Effector CD4-positive, alpha-beta T cell (primary cell): Measurements from ENCODE around the gene PHACTR3.
"Not testable (repeated sequence)": the region's sequence is repeated elsewhere in the genome, so short reads cannot be mapped to it uniquely, and the experiment has no call there.

Experiments
- DNase-seq: peaks from one replicate; pipeline ENCODE4 v3.0.0-alpha.2; 2020

The PHACTR3 gene

DNA sequence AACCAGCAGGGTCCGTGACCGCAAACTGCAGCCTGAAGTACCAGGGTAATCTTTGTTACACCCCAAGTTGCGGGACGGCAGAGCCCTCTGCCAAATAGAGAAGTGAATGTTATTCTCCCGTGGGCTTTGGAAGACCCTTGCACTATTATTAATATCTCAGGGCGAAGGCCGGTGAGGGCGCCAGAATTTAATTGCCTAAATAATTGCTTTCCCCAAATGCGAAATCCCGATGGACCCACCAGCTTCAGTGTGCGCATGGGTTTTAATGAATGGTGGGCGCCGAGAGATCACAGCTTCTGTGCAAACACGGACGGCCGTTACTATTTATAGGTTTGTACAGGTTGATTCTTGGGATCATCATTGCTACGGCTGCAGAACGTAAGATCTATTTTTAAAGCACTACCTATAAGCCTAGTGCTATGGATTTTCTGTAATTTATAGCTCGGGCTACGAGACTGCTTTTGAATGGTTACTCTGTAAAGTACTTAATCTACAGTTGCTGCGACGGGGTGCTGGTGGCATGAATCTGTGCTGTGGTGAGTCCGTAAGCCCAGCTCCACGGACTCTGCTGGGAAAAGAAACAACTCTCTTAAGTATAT, 15.2 kb upstream of the PHACTR3 start:
- no peak for DNase-seq

DNA sequence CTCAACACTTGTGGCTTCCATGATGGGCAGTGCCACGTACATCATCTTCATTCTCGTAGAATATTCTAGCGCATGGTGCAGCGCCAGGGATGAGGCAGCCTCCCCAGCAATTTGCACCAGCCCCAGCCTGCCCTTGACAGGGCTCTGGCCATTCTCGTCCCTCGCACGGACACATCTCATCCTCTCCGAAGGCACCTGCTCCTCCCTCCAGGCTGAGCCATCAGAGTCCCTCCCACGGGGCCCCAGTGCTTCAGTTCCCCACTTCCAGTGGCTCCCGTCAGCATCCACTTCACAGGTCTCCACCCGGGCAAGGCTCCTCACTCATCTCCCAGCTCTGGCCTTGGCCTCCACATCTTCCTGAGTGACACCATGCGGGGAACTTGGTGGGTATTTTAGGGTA, 13.3 kb upstream of the PHACTR3 start:
- DNase-seq, result no peak

DNA sequence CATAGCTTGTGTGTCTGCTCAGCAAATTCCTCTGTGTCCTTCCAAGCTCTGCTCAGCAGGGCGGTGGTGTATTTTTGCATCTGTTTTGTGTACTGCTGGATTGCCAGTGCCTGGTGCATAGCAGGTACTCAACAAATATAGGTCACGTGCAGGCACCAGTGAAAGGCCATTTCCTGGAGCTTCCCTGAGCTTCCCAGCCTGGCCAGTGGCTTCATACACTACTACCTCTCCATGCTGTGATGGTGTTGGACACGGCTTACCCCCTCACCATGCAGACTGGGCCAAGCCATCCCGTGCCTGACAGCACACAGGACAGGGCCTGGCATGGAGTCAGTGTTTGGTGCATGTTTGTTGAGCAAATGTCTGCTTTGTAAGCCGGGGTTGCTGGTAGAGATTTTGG, 7.7 kb upstream of the PHACTR3 start:
- DNase-seq, result no peak

DNA sequence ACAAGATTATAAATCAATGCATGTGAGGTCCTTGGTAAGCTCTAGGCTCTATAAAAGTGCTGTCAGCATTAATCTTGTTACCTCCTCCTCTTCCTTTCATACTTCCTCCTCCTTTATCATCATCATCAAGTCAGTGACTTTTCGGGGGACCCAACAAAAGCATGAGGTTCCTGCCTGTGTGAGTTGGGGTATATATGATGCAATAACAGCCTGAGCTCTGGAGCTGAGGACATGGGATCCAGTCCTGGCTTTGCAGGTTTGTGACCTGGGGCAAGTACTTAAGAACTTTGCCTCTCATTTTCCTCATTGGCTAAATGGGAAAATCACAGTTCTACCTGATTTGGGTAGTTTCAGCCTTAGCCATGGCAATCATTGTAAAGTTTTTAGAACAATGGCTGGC, 7.1 kb upstream of the PHACTR3 start:
- DNase-seq, result no peak

DNA sequence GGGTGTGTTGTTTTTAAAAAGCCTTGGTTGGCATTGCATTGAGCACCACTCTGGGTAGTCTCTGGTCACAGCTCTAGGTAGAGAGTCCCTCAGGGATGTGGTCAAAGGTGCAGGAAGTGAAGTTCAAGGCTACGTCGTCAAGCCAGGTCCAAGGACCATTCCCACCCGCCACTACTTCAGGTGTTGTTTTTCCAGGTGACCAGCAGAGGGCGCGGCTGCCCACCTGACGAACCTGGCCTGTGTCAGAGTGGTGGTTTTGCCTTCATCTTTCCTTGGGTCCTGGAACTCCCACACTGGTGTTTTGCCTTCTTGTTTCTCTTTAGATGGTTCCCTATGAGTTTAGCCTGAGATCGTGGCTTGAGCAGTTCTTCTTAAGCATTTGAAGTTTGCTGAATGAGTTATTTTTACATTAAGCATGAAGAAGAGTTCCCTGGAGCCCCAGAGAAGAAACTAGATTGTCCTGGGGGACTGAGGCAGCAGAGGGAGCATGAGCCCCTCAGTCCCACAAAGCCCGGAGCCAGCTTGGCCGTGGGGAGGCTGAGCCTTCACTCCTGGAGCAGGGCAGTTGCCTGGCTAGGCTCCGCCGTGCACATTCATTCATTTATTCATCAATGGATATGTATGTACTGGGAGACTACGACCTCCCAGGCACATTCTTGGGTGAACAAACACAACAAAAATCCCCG, 5.6 kb upstream of the PHACTR3 start:
- no peak for DNase-seq

DNA sequence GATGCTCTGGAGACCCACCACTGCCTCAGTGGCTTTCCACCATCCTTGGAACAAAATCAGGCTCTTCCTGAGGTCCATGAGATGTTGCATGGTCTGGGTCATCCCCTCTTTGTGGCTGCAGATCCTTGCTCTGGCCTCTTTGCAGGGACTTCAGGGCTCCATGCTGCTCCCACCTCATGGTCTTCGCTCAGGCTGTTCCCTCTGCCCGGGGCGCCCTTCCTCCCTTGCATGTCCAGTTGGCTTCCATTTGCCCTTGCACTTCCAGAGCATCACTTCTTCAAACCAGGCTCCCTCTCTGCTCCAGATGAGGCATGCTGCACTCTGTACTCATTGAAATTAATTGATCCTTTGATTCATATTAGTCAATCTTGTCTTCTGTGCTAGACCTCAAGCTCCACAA, 4.4 kb upstream of the PHACTR3 start:
- no peak for DNase-seq

DNA sequence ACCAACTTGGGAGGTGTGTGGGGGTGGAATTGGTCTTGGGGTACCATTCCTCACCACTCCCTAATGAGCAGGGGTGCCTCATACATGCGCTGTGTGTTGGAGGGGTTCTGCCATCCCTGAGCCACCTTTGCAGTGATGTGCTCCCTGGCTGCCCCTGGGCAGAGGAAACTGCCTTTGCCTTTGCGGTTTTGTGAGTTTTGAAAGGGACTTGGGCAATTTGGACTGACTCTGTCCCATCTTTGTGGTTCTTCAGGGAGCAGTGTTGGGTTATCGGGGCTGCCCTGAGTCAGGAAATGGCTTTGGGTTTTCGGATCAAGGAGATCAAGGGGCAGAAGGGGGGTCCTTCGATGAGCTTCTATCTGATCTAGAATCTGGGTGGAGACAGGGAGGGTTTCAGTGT, 3.9 kb upstream of the PHACTR3 start:
- no peak for DNase-seq

DNA sequence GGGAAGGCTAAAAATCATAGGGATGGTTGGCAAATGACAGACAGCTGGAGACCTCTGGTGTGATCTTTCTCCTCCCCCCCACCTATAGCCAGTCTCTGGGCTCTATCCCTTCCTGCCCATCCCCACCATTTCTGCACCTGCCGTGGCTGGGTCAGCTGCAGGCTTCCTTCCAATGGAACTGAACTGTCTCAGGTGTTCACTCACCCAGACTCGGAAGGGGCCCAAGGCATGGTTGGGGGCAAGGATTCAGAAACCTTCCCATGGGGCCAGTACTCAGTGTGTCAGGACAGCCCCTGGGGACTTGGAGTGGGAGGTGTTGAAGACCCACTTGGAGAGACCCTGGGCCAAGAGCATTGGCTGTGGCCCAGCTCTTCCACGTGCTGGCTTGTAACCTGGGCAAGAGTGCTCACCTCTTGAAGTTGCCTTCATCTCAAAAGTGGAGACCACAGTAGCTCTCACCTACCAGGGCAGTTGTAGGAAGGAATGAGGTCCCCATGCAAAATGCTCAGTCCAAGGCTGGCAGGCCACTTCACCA, 1.7 kb upstream of the PHACTR3 start:
- no peak for DNase-seq

DNA sequence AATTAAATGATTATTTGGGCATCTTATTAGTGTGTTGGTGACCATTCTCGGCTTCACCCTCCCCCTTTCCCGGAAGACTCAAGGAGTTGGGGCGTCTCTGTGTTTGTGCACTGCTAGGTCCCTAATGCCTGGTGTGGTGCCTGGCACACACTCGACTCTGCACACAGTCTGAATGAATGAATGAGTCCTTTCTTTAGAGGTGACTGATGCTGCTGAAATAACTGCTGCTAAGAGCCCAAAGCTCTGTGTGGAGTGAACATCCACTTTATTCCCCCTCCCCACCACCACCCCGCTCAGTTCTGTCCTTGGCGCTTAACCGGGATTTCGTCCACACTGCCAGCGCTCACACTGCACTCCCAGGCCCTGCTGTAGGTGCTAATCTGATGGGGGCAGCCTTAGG, 1.2 kb upstream of the PHACTR3 start:
- DNase-seq, result no peak

DNA sequence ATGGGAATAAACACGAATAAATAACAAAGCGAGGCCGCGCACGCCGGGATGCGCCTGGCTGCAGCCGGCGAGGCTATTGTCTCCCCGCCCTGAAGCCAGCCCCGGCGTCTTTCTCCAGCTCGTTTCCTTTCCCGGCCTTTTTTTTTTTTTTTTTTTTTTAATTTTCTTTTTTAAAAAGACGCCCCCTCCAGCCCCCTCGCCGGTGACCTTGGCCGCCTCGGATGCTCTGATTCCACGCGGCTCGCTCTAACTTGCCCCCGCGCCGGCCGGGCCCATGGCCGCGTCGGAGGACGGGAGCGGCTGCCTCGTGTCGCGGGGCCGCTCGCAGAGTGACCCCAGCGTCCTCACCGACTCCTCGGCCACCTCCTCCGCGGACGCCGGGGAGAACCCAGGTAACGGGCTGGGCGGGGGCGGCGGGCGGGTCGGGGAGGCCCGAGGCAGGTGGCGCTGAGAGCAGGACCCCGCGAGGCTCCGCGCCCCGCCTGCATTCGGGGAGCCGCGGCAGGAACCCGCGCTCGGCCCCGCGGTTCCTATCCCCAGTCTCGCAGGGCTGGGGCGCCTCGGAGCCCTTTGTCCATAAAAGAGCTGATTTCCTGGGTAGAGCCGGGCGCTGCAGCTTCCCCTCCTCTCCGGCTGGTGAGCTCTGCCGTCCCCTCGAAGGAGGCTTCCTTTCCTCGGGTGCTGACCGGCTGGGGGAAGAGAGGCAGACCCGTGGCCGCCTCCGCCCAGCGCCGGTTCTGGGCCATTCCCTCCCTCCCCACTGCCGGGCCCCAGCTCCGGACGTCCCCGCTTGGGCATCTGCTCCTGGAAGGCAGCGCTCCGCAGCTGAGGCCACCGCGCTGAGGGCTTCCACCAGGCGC, 631 bp downstream of the PHACTR3 start:
- no peak for DNase-seq

DNA sequence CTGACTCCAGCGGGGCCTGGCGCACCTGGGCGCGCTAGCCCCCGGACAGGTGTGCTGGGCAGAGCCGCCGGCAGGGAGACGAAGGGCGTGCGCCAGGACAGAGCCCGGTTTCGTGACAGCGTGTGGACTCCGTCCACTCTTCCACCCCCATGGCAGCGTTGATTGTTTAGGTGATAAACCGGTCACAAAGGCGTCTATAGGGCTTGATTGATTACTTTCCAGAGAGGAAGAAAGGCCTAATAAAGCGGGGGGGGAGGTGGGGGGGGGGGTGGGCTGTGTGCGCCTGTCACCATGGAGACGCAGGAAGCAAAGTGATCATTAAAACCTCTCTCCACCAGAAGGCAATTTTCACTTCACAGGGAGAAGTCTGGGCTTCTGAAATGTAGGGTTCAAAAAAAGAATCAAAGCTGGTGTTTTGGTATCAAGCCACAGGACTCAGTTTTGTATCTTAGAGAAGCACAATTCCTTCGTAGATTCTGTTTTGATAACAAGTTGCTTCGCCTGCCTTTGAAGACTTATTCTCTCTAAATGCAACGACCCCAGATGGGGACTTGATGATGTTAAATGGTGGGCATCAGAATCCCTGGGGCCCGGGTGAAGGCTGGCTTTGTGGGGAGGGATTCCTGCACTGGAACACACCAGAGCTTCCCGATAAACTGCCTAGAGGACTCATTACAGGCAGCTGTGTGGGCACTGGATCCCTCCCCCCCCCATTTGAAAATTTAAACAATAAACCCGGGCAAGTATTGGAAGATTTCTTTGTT, 1.4 kb downstream of the PHACTR3 start:
- DNase-seq, result no peak

DNA sequence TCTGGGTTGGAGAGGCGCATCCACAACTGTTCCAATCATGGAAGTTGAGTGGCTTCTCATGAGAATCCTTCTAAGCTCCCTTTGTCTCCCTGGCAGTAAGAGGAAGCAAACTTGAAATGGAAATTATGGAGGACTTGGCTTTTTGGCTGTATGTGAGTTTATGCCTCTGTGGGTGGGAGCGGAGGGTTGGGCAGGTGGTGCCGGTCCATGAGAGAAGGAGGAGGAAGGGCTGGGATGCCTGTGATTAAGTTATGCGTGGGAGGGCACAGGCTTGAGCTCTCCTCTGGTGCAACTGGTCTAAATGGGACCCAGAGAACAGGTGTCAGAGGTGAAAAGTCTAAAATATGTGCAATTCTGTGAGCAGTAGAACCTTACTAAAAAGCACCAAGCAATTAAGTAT, 2.2 kb downstream of the PHACTR3 start:
- DNase-seq, result no peak

DNA sequence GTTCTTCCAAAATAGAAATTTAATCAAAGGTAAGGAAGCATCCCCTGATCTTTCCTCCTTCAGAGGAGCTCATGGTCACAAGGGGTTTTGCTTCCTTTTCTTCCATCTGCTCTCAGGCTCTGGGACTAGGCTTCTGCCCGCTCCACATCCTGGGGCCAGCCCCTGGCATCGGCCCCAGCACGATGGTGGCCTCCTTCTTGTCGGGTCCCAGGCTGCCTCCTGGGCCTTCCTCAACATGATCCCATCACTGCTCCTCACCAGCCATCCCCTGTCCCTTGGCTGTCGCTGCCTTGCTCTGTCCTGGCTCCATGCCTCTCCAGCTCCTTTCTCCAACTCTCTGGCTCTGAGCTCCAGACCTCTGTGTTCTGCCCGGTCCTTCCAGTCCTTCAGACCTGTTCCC, 4.1 kb downstream of the PHACTR3 start:
- DNase-seq, result no peak

DNA sequence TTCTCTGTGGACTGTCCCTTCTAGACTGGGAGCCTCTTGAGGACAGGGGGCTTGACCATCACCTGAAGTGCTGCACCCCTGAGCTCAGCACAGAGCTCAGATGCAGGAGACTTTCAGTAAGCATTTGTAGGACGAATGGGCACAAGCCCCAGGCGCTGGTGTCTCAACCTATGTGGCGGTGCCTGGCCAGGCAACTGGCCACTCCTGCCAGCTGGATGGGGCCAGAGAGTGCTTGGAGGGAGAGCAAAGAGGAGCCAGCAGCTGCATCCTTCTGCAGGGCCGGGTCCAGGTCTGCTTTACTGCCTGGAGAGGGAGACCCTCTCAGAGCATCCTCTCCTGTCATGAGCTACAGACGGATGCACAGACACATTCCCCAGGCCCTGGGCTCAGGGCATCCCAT, 4.5 kb downstream of the PHACTR3 start:
- no peak for DNase-seq

DNA sequence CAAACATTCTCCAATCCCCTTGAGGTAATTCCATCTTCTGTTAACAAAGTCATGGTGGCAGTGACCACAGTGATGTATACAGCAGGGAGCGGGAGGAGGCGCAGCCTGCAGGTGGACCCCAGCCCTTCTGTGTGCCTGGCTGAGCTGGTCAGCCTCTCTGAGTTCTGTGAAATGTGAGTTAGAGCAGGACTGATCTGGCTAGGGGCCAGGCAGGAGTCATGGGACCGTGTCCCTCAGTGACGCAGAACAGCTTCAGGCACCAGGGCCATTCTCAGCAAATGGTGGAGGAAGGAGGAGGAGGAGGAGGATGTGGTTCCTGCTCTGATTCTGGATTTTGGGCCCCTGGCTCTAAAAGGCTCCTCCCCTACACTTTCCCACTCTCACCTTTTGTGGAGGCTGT, 6.9 kb downstream of the PHACTR3 start:
- DNase-seq, result no peak

DNA sequence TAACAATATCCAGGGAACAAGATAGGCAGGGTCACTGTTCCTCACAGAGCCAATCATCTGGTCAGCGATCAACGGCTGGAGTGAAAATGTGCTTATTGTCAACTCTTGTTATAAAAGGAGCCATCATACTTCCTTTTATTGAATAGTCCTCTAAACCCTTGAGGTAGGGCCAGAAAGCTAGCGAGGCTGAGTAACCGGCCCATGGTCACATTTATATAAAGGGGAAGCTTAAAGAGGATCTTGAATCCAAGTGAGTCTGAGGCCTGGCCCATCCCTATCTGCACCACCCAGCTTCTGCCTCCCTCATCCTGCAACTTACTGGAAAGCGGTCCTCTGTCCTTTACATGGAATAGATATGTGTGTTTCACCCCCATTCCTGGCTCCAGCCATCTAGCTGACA, 9.5 kb downstream of the PHACTR3 start:
- DNase-seq, result no peak

DNA sequence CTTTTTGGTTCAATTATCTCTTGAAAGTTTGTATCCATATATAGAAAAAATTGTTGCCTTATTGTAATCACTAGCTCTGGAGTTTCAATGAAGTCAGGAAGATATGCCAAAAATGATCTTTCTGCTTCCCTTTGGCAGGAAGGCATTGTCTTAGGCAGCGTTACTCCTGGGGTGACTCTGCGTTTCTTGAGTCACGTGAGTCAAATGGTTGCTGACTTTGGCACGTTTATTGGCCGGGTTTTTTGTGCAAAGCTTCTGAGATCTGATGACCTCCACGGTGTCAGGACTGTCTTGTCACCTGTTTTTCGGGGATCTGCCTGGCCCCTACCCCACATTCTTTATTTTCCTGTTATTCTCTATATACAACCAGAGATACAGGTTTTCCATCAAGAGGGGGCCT, 10.4 kb downstream of the PHACTR3 start:
- no peak for DNase-seq

DNA sequence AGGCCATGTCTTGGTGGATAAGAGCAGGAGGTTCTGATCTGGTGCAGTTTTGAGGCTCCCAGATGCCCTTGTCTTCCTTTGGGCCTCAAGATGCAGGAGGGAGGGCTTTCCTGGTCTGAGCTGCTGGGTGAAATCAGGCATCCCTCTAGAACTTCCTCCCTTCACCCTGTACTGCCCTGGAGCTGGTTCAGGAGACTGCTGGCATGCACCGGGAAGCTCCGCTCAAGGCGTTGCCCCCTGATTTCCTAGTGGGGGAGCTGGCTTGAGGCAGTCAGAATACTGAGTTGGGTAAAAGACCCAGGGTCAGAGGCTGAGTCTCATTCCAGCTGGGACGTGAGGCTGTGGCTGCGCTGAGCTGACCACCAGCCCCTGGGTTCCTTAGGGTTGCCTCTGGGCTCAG, 12.0 kb downstream of the PHACTR3 start:
- DNase-seq, result no peak

DNA sequence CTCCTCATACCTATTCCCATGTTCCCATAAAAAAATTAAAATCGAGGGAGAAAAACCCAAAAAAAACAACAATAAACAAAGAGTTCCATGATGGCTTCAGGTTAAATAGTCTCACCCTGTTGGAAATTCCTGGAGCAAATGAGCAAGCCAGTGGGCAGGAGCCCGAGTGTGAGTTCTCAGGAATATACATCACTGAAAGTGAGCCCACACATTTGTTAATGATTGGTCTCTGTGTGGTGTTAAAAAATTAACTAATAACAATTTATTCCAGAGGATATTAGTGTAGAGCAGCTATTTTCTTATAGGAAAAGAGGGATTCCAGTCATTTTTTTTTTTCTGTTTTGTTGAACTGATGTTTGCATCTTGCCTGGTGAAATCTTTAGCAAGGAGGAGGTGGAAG, 12.9 kb downstream of the PHACTR3 start:
- DNase-seq, result no peak

DNA sequence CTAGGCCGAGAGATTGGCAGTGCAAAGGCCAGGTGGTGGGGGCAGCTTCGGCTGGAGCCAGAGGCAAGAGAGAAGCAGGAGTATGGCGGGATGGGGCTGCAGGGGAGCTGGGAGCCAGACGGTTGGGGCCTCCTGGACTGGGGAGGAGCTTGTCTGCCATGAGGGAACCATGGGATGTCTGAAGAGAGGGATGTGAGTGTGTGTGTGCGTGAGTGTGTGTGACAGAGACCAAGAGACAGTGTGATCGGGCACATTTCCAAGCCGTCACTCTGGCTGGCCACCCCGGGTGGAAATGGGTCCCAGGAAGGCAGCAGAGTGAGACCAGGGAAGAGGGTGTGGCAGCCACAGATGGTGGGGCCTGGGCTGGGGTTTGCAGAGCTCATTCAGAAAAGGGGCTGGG, 13.8 kb downstream of the PHACTR3 start:
- no peak for DNase-seq

DNA sequence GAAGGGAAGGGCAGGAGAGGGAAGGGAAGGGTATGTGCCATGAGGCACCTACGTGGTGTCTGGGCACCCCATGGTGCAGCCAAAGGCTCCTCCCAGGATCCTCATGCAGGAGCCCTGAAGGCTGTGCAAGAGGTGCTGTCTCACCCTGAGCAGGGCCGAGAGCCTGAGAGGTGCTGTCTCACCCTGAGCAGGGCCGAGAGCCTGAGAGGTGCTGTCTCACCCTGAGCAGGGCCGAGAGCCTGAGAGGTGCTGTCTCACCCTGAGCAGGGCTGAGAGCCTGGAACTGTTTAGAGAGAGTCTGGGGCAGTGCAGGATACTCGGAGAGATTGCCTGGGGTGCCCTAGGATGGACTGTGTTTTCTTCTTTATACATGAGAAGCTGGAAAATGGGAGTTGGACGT, 14.2 kb downstream of the PHACTR3 start:
- DNase-seq, result not testable (repeated sequence)

DNA sequence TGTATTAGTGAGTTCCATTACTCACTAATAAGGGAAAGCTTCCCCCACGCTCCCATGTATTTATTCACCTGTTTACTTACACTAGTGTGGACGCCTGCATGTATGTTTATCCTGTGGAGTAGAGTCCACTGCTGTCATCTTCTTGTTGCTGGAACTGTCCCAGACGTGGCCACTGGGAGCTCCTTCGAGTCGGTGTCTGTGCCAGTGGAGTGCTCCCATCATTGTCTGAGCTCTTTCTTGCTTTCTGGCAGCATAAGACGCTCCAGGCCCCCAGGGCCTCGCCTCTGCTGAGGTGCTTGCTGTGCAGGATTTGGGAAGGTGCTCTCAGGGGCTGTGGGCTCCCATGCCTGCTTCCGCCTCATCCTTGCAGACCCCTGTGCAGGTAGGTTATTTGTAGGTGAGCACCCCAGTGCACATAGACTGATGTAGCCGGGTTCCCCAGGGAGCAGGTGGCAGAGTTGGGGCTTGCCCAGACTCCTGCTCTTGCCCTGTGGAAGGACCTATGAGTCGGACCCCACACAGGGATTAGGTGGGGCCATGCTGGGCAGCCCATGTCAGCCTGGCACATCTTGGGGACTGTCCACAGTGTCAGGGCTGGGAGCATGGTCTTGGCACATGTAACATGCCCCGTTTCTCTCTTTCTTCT, 16.6 kb downstream of the PHACTR3 start:
- no peak for DNase-seq

DNA sequence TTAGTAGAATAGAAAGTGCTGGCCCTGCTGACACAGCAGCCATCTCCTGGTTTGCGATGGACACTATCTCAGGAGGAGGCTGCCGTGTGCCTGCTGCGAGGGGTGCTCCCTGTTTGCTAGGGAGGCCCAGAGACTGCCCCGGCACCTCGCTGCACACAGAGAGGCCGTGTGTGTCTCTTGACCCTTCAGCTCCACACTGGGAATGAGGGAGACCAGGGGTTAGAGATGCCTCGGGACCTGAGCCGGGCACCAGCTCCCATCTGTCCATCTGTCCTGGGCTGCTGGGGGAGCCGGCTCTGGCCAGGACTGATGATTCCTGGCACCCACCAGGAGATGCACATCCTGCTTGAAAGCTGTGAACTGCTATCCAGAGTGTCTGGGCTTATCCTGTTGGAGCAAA, 18.2 kb downstream of the PHACTR3 start:
- DNase-seq, result no peak
